PC-9 (cell line): ENCODE results near the gene CBX8.

ENCODE experiments used
- CTCF ChIP-seq: fragments of 200-600 bp; sonication (generic); conservative IDR thresholded peaks from 2 replicates; pipeline ENCODE4 v1.6.1; 2017; ENCODE audit warnings: mixed run types, antibody characterized with exemption, mild to moderate bottlenecking, moderate library complexity
- EZH2 ChIP-seq: fragments of 200-600 bp; sonication (generic); IDR thresholded peaks from 2 replicates; pipeline ENCODE4 v1.8.0; 2017; ENCODE audit warnings: antibody characterized with exemption, low read depth

GRCh38 chr17:79779084-79779529, 17.8 kb downstream of the CBX8 start:
- no peak for TF ChIP-seq CTCF
- TF ChIP-seq EZH2: no peak
